NCI-H2227 treated with DMSO at 0.1 percent for 48 hours (cell line): ENCODE data around the gene FMNL2.

Experiments used
- DNase-seq: peaks from one replicate; lab custom pipeline; 2025; lab: John Stamatoyannopoulos, UW

Gene FMNL2

DNA sequence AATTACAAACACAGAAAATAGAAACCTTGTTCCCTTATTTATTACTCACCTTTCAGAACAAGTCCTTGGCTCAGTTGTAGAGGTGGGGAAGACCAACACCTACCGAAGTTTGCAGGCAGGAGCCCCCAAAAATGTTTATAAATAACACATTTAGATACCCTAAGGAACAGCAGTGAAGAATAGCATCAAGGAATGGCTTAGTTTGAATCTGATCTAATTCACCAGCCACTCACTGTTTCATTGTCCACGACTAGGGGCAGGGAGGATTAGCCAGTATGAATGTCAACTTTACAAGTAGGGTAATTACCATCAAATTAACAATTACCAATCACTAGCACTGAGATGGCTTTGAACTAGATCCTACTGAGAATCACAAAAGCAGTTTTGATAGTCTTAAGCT, 316.9 kb downstream of the FMNL2 start:
- no peak for DNase-seq

DNA sequence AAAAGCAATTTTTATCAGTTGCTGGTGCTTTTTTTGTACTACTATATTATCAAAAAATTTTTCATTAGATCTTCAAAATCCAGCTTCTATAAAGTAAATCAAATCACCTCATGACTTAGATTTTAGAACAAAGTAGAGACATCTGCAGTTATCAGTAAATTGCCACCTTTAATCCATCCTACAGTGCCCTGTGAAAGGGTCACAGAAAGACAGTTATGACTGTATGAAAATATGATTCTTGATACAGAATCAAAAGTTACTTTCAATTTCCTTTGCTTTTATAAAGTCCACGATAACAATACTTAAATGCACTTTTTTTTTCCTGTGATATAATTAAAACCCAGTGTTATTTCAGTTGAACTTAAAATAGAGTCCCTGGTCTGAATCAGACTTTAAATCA, 320.9 kb downstream of the FMNL2 start:
- no peak for DNase-seq

DNA sequence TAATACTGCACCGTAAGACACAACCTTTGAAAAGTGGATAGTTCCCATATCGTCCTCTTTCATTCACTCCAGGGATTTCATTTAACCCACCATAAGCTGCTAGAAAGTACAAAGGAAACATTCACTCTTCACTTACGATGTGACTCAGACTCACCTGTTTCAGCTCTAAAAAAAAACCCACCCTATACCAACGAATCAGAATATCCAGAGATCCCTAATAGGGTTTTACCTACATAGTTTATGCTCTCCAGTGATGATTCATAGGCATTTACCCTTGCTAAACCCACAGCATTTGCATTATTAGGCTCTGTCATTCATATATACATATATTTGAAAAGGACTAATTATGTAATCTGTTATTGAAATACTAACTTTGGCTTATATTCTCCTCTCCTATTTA, 322.1 kb downstream of the FMNL2 start:
- no peak for DNase-seq

DNA sequence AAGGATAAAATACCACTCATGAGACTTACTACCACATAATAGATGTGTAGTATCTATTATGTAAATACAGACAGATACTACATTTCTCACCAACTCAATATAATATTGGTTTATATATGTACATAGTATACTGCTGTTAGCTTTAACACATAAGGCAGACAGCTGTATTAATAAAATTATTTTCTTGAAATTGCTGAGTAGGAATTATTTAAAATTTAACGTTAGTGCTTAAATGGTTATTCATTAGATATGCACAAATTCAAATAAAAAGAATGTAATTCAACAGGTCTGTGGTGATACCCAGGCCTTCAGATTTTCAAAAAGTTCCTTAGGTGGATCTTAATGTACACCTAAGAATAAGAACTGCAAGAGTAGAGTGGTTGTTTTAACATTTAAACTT, 323.2 kb downstream of the FMNL2 start:
- DNase-seq, result no peak

DNA sequence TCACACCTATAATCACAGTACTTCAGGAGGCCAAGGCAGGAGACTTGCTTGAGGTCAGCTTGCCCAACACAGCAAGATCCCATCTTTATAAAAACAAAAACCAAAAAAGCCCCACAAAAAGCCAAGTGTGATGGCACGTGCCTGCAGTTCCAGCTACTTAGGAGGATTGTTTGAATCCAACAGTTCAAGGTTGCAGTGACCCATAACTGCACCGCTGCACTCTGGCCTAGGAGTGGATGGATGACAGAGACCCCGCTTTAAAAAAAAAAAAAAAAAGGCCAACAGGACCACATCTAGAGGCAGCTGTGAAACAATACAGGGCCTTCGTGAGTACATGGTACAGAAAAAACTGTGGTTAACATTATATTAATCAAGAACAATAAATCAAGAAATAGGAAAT, 326.1 kb downstream of the FMNL2 start:
- no peak for DNase-seq

DNA sequence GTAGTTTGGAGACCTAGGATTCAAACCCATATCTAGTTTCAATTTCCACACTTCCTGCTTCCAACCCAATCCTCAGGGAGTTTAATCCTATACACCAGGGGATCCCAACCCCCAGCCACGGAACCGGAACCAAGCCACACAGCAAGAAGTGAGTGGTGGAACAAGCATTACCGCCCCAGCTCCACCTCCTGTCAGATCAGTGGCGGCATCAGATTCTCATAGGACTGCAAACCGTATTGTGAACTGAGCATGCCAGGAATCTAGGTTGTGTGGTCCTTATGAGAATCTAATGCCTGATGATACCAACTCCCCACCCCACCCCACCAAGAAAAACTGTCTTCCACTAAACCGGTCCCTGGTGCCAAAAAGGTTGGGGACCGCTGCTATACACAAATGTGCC, 329.8 kb downstream of the FMNL2 start:
- DNase-seq, result no peak

DNA sequence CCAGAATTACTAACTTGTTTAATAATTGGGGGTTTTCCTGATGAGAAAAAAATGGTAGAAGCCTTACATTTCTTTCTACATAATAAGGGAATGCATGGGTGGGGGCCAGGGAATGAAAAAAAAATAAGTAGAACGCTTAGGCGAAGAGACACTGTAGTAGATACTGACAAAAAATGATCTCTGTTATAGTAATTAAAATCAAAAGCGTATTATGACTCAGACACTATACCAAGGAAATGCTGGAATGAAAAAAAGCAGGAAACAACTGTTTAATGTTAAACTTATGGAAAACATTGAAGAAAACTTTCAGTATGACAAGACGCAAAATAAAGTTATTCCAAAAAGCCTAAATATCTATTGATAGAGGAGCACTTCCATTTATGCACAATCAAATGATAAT, 339.4 kb downstream of the FMNL2 start:
- DNase-seq, result no peak

DNA sequence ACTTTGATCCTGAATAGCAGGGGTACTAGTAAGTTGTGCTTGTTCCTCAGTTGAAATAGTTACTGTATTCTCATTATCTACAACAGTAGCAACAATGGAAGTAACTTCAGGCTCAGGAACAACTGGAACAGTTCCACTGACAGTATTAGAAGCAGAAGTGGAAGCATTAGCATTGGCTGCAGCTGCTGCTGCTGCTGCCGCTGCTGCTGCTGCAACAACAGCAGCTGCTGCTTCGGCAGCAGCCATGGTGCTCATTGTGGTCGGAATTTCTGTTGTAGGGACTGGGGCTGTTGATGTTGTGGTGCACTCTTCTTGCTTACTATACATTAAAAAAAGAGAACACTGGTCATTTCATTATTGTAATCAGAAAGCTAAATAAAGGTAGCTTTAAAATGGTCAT, 341.5 kb downstream of the FMNL2 start:
- DNase-seq, result no peak

DNA sequence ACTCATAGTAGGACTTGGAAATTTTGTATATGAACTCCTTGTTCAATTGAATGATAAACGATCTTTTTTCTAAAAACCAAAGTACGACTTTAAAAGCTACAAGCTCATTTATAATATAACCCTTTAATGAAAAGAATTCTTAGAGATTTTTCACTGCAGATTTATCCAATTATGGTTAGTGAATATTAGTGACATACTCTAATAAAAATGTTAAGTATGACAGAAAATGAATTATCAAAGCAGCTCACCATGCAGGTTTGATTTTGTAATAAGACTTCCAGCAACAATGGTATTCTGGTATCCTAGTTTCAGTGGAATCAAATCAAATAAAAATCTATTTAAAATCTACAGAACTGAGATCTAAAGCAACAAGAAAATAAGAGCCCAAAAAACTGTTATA, 343.8 kb downstream of the FMNL2 start:
- no peak for DNase-seq

DNA sequence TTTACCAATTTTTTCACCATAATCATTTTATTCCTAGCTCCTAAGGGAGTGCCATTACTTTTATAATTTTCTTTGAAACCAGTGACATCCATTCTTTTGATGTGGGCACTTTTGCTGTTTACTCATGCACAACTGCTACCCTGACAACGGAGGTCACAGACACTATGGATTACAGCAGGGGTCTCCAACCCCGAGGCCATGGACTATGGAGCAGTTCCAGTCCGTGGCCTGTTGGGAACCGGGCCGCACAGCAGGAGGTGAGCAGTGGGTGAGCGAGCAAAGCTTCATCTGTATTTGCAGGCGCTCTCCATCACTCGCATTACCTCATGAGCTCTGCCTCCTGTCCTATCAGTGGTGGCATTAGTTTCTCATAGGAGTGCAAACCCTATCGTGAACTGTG, 347.7 kb downstream of the FMNL2 start:
- no peak for DNase-seq

DNA sequence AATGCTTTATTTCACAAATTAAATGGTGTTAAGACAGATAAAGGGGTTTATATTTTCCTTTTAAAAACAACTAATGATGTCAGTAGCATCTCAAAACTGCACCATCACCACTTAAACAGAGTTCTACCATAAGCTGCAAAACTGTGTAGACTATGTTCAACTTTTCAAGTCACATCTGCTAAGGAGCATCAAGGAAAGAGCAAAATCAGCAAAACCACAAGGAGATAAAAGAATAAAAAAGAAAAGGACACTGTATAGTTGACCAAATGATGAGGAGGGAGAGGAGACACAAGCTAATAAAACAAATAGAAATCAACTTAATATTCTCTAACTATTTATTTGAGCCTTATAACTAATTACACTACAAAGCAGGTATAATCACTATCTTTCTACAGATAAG, 348.4 kb downstream of the FMNL2 start:
- no peak for DNase-seq

DNA sequence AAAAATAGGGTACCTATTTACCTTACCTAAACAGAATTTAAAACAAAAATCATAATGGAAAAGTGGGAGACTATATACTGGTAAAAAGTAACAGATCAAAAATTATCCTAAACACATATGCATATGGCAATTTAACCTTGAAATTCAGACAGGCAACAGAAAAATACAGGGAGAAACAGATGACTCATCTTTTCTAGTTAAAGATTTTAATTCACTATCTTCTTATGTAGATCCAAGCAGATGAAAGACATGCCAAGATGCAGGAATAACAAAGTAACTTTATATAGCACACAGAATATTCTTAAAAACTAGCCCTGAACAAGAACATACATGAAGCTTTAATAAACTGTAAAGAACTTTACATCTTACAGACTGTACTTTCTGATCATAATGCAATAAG, 351.3 kb downstream of the FMNL2 start:
- DNase-seq, result no peak

DNA sequence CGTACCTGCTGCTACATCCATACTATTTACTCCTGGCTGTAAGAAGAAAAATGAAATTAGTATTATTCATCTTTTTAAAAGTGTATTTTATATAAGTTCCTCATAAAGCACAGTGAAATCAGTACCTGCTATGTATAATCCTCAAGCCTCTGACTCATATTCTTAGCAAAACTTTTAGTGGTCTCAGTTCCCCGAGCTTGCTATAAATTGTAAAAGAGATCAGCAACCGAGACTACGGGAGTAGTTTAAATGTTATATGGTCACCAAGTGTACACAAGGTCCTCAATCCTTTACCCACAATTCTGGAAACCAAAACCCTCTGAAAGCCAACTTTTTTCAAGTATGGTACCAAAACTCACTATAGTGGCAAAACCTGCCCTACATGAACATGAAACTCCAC, 358.1 kb downstream of the FMNL2 start:
- no peak for DNase-seq

DNA sequence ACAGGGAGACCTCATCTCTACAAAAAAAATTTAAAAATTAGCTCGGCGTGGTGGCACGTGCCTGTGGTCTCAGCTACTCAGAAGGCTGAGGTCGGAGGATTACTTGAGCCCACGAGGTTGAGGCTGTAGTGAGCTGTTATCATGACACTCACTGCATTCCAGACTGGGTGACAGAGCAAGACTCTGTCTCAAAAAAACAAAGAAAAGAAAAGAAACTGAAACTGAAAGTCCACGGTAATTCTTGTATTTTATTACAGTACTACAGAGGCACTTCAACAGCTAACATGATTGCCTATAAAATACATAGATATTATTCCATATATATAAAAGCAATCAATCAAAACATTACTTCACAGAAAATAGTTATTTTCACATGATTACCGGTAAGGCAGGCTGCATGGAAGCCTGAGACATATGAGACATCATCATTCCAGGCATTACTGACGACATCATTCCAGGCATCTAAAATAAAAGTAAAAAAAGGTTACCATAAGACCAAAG, 359.2 kb downstream of the FMNL2 start:
- DNase-seq, result no peak

DNA sequence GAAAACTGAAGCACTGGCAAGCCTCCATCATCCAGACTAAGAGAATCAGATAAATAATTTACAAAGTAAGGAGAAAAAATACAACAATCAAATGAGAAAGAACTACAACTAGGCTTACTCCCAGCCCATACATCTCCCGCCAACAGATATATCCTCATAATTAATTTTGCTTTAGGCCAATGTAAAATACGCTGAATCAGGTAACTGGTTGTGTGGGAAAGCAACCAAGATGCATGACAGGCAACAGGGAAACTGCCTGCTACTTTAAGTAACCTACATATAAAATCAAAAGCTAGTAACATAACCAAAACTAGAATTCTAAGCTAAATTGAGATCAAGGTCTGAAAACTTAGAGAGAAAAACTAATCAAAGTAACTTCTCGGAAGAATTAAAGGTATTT, 360.8 kb downstream of the FMNL2 start:
- no peak for DNase-seq

DNA sequence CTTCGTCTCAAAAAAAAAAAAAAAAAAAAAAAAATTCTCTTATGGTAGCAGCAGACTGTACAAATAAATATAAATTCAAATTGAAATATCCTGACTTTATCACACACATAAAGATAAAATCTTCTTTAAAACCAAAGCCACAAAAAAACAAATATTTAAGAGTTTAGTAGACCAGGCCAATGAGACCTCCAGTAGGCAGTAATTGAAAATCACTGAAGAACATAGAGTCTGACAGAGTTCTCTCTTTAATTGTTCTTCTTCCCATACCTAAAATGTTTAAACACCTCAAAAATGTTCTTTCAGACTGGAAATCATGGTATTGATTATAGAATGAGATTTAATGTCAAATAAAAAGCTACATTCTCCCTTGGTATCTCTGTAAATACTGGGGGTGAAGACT, 361.5 kb downstream of the FMNL2 start:
- DNase-seq, result no peak
